GM20000 (cell line): ENCODE results near the gene CEP68.
A peak's percentile ranks its signal among the peaks of the same experiment; 100 is the strongest.

Experiments used
- DNase-seq: peaks from one replicate; pipeline ENCODE4 v3.0.0; 2012; ENCODE audit warnings: low spot score
- CTCF ChIP-seq: IDR thresholded peaks from 2 replicates; pipeline ENCODE4 v1.5.1; 2012; ENCODE audit warnings: mild to moderate bottlenecking, control low read depth; ENCODE audit errors: extremely low read depth, missing control alignments

CEP68 gene

GRCh38 chr2:65061910-65062339 lies 5.7 kb downstream of the CEP68 start:
- no peak for DNase-seq
- TF ChIP-seq CTCF, result no peak

GRCh38 chr2:65062843-65063825 lies 6.9 kb downstream of the CEP68 start:
- TF ChIP-seq CTCF, result no peak
- DNase-seq, result no peak

GRCh38 chr2:65064728-65065552 lies 8.7 kb downstream of the CEP68 start:
- DNase-seq, result peak; percentile 76
- TF ChIP-seq CTCF, result peak; percentile 69

GRCh38 chr2:65067806-65068553 lies 11.8 kb downstream of the CEP68 start:
- DNase-seq, result no peak
- no peak for TF ChIP-seq CTCF

- no peak for TF ChIP-seq CTCF
Observed at GRCh38 chr2:65069439-65069824, 13.2 kb downstream of the CEP68 start.

GRCh38 chr2:65070172-65070830 lies 14.1 kb downstream of the CEP68 start:
- DNase-seq, result no peak
- no peak for TF ChIP-seq CTCF

More at GRCh38 chr2:65069439-65069824, 13.2 kb downstream of the CEP68 start:
- no peak for DNase-seq
